ENCODE data around the gene CKAP4.

Gene CKAP4

DNA sequence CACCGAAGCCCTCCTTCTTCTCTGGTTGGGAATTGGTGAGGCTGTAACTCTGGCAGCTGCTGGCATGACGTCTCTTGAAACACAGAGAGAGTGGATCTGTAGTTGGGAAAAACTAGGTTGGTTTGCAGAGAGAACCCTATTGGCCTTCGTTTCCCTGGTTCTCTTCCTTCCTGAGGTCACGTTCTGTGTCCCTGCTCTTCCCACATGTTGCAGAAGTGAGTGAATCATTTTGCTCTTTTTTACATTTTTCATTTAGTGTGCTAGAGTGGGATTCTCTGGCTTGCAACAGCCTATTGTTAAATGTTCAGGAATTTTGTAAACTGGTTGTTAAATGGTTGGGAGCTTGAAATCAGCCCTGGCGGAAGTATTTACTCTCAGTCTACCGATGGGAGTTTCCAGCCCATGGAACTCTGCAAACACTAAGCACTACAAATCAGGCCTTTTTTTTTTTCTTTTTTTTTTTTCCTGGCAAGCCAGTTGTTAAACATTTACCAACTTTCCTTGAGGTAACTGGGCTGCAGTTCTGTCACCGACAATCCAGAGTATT is 26.8 kb upstream of the CKAP4 start:
- DNase-seq: no peak

DNA sequence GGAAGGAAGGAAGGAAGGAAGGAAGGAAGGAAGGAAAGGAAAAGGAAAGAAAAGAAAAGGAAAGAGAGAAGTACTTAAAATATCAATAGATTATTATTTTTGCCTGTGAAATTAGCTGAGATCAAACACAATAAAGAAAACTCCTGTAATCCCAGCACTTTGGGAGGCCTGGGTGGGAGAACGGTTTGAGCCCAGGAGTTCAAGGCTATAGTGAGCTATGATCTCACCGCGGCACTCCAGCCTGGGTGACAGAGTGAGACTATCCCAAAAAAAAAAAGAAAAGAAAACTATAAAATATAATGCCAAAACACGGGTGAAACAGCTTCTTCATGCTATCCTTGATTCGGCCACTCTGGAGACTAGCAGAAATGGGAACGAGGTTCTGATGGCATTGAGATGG is 26.2 kb upstream of the CKAP4 start:
- no peak for DNase-seq

DNA sequence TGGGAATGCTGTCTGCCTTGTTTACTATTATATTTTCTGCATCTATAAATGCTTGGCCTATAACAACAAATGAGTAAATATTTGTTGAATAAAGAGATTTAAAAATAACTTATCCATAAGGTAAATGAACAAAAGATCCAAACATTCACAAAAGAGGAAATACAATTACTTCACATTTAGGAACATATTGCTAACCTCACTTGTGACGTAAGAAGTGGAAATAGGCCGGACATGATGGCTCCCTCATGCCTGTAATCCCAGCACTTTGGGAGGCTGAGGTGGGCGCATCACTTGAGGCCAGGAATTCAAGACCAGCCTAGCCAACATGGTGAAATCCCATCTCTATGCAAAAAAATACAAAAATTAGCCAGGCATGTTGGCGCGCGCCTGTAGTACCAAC is 25.7 kb upstream of the CKAP4 start:
- no peak for DNase-seq

DNA sequence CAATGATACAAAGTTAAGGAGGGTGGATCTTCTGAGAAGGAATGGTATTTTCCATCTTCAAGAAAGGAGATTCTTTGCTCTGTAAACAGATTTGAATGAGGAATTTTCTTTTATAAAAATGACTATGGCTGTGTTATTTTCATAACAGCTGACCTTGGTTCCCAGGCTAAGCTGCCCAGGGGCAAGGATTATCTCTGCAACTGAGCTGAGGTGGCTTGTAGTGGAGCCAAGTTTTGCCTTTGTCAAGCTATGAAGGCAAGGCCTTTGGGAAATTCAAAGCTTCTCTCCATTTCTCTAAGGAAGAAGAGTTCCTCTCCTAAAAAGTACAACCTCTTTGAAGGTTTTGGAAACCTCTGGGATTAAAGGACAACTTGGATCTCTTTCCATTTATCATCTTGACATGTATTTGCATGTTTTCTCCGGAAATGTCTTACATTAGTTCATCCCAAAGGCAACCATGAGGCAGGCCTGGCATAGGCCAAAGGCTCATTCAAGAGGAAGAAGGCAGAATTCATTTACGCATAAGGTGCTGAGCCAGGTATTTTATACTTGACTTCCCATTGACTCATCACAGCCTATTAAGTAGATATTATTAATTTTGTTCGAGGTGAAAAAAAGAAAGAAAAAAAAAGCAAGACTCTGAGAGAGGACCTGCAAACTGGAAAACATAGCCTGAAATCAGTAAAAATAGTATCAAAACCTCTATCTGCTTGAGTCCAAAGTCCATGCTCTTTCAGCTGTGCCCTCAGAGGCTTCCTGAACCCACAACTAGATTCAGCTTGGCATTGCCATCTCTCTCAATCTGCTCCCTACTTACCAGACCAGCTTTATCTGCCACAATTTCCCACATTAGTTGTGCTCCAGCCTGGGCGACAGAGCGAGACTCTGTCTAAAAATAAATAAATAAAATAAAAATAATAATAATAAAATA is 24.0 kb upstream of the CKAP4 start:
- DNase-seq: no peak

DNA sequence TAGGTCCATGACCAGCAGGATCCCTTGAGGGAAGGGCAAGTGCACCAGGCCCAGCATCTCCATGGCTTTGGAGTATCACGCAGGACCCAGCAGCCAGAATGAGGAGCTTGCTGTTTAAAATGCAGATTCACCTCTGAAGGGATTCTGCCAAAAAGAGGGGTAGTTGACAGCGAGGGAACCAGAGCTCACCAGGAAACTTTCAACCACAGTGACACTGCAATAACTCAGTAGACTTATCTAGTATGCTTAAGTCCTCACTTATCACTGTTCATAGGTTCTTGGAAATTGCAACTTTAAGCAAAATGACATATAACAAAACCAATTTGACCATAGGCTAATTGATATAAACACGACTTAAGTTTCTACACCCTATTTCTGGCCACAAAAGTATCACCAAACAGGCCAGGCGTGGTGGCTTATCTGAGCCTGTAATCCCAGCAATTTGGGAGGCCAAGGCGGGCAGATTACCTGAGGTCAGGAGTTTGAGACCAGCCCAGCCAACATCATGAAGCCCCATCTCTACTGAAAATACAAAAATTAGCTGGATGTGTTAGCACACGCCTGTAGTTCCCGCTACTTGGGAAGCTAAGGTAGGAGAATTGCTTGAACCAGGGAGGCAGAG is 21.4 kb upstream of the CKAP4 start:
- DNase-seq: no peak

DNA sequence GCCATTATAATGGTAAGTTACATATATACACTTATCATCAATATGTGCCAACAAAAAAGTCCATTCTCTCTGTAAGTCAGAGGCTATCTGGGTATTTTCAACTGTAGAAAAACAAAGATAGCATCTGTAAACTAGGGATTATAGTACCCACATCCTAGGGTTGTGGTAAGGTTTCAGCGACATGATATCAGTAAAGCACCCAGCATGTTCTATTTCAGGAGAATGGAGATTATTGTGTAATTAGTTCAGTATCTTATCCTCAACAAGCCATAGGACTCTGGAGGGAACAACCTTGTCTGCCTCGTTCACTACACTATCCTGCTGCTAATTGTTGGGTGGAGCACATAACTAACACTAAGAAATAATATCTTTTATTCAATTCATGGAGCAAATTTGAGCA is 19.7 kb upstream of the CKAP4 start:
- no peak for DNase-seq

DNA sequence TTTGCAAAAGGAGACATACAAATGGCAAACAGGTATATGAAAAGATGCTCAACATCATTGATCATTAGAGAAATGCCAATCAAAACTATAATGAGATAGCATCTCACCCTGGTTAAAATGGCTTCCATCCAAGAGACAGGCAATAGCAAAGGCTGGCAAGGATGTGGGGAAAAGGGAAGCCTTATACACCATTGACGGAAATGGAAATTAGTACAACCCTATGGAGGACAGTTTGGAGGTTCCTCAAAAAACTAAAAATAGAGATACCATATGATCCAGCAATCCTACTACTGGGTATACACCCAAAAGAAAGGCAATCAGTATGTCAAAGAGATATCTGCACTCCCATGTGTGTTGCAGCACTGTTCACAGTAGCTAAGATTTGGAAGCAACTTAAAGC is 17.3 kb upstream of the CKAP4 start:
- DNase-seq: no peak

DNA sequence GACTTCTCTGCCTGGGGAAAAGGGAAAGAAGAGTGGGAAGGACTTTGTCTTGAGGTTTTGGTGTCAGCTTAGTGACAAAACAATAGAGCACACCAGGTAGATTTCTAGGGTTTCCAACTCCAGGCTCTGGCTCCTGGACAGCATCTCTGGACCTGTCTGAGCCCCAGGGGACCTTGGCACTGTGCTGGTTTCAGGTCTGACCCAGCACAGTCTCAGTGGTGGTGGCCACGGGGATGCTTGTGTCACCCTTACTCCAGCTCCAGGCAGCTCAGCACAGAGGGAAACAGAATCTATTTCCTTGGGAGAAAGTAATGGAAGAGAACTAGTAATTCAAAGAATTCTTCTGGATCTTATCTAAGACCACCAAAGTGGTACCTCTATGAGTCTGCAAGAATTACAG is 11.1 kb upstream of the CKAP4 start:
- no peak for DNase-seq

DNA sequence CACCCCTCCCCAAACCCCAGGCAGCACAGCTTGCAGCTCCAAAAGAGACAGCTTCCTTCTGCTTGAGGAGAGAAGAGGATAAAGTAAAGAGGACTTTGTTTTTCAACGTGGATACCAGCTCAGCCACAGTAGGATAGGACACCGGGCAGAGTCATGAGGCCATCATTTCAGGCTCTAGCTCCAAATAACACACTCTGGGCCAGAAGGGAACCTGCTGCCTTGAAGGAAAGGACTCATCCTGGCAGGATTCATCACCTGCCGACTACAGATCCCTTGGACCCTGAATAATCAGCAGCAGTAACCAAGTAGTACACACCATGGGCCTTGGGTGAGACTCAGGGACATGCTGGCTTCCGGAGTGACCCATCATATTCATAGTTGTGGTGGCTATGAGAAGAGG is 10.4 kb upstream of the CKAP4 start:
- no peak for DNase-seq

DNA sequence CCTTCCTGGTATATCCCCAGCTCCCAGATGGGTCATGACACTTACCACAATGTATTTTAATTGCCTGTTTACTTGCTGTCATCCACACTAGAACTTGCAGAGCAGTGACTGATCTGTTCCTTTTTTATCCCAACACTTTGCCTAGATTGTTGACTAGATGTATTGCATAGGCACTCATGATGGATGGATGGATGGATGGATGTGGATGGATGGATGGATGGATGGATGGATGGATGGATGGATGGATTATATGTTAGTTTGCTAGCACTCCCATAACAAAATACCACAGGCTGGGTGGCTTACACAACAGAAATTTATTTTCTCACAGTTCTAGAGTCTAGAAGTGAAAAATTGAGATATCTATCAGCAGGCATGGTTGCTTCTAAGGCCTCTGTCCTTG is 8.7 kb upstream of the CKAP4 start:
- DNase-seq: no peak

DNA sequence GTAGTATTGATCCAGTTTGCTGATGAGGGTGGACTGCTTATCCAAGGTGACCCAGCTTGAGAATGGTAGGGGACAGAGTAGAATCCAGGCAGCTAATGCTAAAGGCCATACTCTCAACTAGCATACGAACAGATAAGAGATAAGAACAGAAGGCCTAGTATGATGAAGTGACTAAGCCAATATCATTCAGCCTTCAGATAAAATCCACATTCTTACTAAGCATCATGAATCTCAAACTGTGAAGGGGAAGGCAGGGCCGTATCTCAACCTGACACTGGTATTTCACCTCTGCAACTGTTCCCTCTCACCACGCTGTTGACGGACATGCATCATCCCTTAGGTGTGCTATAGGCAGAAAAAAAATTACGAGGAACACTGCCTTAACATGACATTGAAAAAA is 8.1 kb upstream of the CKAP4 start:
- no peak for DNase-seq

DNA sequence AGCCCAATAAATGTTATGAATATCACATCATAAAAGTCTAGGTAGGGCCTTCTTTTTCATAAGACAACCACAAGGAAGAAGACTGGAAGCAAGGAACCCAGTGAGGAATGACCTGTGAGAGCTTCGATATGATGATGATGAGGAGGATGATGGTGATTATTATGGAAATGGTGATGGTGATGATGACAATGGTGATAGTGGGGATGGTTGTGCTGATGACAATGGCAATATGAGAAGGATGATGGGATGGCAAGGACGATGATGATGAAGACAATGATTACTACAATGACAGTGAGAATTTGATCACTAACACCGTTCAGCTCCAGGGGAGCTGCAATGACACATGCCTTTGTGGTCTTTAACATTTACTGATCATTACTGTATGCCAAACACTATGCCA is 7.7 kb upstream of the CKAP4 start:
- DNase-seq: no peak

DNA sequence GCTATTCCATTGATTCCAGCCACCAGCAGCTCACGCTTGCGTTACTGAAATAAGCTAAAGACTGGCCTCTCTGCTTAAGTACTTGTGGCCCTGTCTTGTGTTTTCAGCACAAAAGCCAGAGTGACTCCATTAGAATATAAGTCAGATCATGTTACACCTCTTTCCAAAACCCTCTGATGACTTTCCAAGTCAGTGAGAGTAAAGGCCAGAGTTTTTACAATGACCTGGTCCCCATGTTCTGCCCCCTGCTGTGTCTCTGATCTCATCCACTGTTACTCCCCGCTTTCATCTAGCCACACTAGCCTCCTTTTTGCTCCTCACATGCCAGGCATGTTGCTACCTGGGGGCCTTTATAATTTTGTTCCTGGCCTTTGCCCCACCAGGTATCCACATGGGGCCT is 6.9 kb upstream of the CKAP4 start:
- no peak for DNase-seq

DNA sequence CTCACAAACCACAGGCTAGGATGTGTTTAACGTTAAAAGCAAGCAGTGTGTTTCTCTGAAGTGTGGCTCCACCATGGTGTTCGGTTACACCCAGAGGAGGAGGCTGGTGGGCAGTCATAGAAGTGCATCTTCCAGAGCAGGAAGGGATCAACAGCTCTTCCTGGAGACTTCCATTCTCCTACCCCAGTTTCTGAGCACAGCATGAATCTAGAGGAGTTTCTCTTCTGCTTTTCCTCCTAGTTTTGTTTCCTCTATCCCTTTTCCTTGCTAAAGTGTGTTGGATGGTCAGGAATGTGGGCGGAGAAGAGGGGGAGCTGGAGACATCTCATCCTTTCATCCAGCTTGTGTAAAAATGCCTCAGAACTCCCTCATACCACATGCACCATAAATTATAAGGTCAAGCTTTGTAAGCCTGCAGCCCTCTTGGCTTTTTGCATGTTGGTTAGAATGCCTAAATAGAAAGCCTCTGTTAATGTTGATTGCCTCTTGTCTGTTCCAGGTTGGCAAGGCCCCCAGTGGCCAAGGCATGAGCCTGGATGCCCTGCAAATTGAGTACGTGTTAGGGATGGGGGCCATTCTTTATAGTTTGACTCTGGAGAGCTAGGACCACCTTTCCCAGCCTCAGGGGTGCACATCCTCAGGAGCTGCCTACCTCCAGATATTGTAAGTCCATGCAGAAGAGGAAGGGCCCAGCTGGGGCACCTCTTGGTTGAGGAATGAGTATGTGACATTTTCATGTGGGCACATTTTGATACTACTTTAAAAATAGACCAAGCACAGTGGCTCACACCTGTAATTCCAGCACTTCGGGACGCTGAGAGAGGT is 4.0 kb upstream of the CKAP4 start:
- DNase-seq: no peak

DNA sequence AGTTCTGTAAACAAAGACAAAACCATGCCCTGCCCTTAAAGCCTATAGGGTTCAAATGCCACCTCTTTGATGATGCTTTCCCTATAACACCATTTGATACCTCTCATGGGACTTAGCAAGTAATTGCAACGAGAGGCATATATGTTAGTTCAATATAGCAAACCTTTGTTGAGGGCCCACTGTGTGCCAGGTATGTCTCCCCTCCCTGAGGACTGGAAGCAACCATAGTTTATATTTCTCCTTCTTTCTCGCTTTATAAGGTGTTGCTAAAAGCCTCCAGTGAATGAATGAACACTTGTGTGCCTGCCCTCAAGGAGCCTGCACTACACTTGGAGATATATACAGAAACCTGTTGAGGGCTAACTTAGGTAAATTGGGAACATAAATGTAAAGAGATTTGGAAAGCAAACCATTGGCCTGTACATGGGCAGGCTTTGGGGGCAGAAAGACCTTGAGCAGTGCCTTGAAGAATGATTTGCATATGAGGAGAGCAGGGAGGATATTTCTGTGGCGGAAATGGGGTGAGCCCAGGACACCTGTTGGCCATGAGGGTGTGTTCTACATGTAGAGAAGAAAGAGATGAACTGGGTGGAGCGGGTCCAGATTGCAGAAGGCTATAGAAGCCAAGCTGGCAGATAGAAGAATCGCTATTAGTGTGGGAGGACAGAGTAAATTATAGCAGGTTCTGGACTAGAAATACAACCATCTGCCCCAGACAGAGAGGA is 1.8 kb upstream of the CKAP4 start:
- DNase-seq: peak in 1 of 2 experiments; percentile 20

DNA sequence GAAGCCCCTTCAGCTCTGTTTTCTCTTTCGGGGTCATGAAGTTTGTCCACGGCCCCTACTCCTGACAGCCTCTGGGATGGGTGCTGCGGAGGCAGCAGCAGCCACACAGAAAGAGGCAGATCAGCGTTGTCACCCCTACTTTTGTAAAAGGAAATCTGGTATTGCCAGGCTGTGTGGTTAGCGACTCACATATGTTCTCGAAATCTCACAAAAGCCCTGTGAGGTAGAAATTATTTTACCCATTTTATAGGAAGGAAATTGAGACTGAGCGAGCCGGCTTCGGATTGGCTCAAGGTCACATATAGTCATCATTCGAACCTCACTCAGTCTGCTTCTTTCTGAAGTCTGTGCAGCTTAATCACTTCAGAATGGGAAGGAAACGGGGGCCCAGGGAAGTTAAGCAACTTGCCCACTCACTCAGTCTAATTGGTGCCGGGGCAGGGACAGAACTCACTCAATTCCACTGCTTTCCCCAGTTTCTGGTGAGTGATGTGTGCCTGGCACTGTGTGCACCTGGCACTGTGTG is 1.1 kb upstream of the CKAP4 start:
- no peak for DNase-seq

DNA sequence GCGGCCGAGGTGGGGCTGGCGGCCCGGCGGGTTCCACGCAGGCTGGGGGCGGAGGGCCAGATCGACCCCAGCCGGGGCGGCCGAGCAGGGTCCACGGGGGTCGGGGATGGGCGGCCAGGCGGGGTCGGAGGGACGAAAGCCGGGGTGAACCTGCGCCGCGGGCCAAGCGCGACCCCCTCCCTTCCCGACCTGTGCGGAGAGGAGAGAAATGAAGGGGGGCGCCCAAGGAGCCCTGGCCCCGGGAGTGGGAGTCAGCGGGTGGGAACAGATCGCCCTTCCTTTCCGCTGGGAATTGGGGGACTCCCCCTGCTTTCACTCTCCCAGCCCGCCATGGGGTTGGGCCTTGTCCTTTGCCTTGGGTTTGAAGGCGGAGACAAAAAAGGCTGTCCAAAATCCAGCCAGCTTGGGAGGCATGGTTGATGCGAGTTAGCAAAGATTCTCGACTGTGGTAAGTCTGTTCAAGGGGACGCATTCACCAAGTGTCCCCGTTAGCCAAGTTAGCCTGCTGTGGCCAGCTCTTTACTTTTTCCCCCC is 559 bp upstream of the CKAP4 start:
- peak in 1 of 2 experiments; percentile 29 for DNase-seq

DNA sequence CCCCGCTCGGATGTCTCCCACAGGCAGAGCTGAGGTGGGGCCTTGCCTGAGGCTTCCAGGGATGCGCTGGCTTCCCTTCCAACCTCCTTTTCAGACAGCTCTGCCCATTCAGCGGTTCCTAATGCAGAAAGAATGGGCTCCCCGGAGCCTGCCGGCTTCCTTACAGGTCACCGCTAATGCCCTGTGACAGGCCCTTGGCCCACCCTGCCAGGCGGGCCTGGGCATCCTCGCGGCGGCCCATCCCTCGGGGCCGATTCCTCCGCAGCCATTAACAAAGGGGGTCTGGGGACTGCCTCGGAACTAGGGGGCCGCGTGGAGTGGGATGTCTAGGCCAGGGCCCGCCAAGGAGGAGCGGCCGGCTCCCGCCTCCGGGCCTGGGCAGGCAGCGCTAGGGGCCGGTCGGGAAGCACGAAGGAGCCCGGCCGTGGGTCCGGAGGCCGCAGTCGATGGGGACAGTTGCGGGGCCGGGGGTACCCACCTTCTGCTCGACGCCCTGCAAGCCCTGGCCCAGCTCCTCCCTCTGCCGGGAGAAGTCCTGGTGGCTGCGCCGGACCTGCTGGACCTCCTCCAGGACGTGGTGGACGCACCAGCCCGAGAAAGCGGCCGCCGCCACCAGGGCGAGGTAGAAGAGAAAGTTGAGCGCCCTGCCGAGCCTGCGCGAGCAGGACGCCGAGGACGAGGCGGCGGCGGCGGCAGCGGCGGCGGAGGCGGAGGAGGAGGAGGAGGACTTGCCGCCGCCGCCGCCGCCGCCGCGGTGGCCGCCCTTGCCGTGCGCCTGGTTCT is 738 bp downstream of the CKAP4 start:
- peak in 1 of 2 experiments; percentile 28 for DNase-seq

DNA sequence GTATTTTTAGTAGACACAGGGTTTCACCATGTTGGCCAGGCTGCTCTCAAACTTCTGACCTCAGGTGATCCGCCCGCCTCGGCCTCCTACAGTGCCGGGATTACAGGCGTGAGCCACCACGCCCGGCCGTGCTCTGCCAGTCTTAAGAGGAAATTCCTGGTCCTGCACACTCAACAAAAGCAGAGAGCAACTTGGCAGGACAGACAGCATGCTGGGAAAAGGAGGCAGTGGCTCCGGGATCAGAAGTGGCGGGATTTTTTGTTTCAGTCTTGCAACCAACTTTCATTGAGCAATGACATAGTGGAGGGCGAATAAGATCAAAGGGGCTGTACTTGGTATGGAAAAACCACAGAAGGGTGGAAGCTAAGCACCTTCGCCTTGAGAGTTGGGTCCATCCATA is 2.1 kb downstream of the CKAP4 start:
- DNase-seq: peak in 1 of 2 experiments; percentile 17

DNA sequence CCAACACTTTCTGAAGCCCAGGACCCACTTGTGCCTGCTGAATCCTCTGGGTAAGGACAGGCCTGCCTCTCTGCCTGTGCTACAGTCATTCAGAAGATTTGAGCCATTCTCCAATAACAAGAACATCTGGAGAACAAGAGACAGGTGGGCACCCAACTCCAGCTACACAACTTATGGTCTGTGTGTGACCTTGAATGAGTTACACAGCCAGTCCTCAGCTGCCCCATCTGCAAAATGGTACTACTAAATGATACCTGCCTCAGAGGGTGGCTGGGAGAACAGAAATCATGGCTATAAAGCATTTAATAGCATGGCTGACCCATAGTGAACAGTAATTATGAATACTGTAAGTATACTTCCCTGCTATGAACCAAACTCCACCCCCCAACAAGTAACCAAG is 4.2 kb downstream of the CKAP4 start:
- no peak for DNase-seq

DNA sequence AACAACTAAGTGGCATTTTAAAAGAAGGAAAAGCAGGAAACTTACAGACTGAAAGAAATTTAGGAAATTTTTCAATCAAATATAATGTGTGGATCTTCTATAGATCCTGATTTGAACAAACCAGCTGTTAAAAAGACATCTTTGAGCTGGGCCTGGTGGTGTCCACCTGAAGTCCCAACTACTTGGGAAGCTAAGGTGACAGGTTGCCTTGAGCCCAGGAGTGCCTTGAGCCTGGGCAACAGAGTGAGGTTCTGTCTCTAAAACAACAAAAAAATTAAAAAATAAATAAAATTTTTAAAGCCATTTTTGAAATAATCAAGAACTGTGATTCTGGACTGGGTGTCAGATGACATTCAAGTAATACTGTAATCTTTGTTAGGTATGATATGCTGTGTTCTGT is 7.0 kb downstream of the CKAP4 start:
- no peak for DNase-seq

Measured in NCI-H446 (cell line).